HFFc6 (cell line): ENCODE data around the gene NR1I3. TPM values are rescaled to one million over a fixed set of nuclear protein-coding genes. Genes with fewer than 3 reads are reported as not detected.
A peak's percentile ranks its signal among the peaks of the same experiment; 100 is the strongest.

Experiments used
- DNase-seq: peaks from one replicate; pipeline ENCODE4 v3.0.0-alpha.2; 2018
- H3K27ac Mint-ChIP-seq: 2 replicates; pipeline ENCODE4 v1.8.0; 2020; ENCODE audit warnings: mild to moderate bottlenecking, mixed read lengths
- H3K27me3 Mint-ChIP-seq: 2 replicates; pipeline ENCODE4 v1.8.0; 2021; ENCODE audit warnings: mild to moderate bottlenecking, moderate library complexity, mixed read lengths; ENCODE audit not compliant: insufficient read depth
- H3K36me3 Mint-ChIP-seq: 2 replicates; pipeline ENCODE4 v1.8.0; 2021; ENCODE audit warnings: low read depth, mixed read lengths
- H3K4me1 Mint-ChIP-seq: 2 replicates; pipeline ENCODE4 v1.8.0; 2020; ENCODE audit warnings: low read depth, mixed read lengths
- H3K4me3 Mint-ChIP-seq: 2 replicates; pipeline ENCODE4 v1.8.0; 2020; ENCODE audit warnings: mild to moderate bottlenecking, moderate library complexity, mixed read lengths
- H3K9me3 Mint-ChIP-seq: 2 replicates; pipeline ENCODE4 v1.8.0; 2020; ENCODE audit warnings: mild to moderate bottlenecking, mixed read lengths
- total RNA-seq, 6 experiments: library from RNA; stranded (reverse); fragmentation: NEBNext Ultra II Directional; extraction: Animal tissue kit (Norgen Biotek cat#: 25700); gene quantifications; 2 replicates in 1 of 6; 3 replicates in 5 of 6; pipeline ENCODE4 v1.2.3, GENCODE V29; 2021
- TF ChIP-seq, protein P1 (sequence below): fragments of 200-600 bp; sonication (generic); IDR thresholded peaks from 2 replicates; pipeline ENCODE4 v1.5.0; 2021; ENCODE audit warnings: antibody characterized with exemption, mild to moderate bottlenecking

The NR1I3 gene
- total RNA-seq, 6 experiments from 2014 or later = not detected

- Mint-ChIP-seq H3K36me3 (peaks cover 31% of the 10 kb centered on the region), H3K27ac (peak overlapping the region; percentile 46; the same call in 1 of the 2 replicates), H3K27me3 (no peaks in the 10 kb centered on the region), H3K4me1 (peaks cover 32% of the 10 kb centered on the region), H3K9me3 (no peaks in the 10 kb centered on the region), H3K4me3 (no peak overlapping the region)
- TF ChIP-seq, protein P1, sequence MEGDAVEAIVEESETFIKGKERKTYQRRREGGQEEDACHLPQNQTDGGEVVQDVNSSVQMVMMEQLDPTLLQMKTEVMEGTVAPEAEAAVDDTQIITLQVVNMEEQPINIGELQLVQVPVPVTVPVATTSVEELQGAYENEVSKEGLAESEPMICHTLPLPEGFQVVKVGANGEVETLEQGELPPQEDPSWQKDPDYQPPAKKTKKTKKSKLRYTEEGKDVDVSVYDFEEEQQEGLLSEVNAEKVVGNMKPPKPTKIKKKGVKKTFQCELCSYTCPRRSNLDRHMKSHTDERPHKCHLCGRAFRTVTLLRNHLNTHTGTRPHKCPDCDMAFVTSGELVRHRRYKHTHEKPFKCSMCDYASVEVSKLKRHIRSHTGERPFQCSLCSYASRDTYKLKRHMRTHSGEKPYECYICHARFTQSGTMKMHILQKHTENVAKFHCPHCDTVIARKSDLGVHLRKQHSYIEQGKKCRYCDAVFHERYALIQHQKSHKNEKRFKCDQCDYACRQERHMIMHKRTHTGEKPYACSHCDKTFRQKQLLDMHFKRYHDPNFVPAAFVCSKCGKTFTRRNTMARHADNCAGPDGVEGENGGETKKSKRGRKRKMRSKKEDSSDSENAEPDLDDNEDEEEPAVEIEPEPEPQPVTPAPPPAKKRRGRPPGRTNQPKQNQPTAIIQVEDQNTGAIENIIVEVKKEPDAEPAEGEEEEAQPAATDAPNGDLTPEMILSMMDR = peak; percentile 94
- DNase-seq = peak; percentile 51
Measured at GRCh38 chr1:161209790-161210409, 28.1 kb downstream of the NR1I3 start.

DNA sequence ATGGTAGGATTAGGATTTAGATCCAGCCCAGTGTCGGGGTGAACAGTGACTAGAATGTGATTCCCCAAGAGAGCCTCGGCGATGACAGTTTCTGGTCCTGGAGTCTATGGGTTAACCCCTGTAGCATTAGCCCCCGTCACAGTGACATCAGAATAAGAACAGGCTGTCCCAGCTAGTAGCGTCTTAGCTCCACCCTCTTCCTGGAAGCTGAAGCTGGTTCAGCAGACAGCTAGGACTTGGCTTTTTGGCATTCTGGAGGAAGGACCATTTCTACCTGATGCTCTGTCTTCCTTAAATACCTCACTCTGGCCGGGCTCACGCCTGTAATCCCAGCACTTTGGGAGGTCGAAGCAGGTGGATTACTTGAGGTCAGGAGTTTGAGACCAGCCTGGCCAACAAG, 30.8 kb downstream of the NR1I3 start:
- H3K36me3 Mint-ChIP-seq = peaks cover 28% of the 10 kb centered on the region
- no peak overlapping the region for H3K4me3 Mint-ChIP-seq
- H3K27ac Mint-ChIP-seq = peak overlapping the region; percentile 28
- H3K4me1 Mint-ChIP-seq = peaks cover 45% of the 10 kb centered on the region
- H3K9me3 Mint-ChIP-seq = no peaks in the 10 kb centered on the region
- DNase-seq = no peak
- H3K27me3 Mint-ChIP-seq = no peaks in the 10 kb centered on the region
- TF ChIP-seq, protein P1 = no peak

DNA sequence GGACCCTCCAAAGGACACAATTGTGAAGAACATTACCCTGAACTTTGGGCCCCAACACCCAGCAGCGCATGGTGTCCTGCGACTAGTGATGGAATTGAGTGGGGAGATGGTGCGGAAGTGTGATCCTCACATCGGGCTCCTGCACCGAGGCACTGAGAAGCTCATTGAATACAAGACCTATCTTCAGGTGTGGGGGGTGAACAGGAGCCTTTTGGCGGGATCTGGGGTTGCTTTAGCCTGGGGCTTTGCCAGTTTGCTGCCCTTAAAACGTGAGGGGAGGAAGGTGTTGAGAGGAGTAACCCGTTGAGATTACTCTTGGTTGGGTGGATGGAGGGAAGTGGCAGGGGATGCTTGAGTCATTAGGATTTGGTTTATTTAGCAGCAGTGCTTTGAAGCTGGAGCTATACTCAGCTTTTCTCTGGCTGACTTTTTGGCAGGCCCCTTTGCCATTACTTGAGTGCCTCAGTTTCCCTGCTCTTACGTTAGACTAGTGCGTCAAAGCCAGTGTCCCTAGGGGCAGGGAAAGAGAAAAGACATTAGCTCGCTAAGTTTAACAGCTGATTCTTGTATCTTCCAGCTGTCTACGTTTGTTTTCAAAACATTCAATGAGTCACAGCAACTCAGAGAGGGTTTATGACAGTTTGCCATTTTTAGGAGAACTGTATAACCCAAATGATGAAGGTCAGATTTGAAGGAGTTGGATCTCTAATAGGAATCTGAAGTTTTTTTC, 31.4 kb downstream of the NR1I3 start:
- Mint-ChIP-seq H3K9me3 (no peaks in the 10 kb centered on the region), H3K4me1 (peaks cover 49% of the 10 kb centered on the region), H3K27me3 (no peaks in the 10 kb centered on the region), H3K4me3 (no peak overlapping the region), H3K36me3 (peaks cover 28% of the 10 kb centered on the region), H3K27ac (peak overlapping the region; percentile 28)
- TF ChIP-seq, protein P1 = no peak
- DNase-seq = no peak

DNA sequence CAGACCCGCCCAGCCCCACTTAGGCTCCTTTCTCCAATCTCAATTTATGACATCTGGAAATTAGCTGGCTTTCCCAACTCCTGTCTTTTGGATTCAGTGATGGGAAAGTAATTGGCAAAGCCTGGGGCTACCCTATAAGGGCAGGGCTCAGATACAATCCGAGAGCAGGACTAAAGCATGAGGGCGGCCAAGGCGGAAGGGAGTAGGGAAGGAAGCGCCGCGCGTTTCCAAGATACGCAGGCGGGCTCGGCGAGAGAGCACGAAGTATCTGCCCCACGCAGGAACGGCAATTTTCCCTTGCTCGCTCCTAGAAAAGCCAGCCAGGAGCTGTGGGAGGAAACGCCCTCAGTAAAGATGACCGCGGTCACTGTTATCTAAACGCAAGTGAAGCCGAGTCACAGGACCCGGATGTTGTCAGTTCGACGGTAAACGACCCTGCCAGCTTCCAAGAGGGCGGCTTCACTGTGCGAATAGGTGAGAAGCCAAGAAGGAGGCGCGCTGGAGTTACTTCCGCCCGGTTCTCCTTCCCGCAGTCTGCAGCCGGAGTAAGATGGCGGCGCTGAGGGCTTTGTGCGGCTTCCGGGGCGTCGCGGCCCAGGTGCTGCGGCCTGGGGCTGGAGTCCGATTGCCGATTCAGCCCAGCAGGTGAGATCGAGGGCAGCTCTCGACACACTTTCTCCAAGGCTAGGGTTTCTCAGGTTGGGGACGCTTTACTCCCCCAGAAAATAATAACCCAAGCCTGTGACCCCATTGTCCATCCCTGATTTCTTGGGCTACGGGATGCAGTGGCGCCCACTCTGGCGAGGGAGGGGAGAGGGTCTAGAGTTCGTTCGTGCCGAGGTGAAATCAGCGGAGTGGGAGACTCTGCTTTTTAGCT, 35.9 kb downstream of the NR1I3 start, which contains the start of gene NDUFS2:
Gene NDUFS2, plus strand, starts transcription at position 532 of the 877 bp plus-strand sequence. Its CDS starts 19 bp downstream, at position 551.
- Mint-ChIP-seq H3K27me3 (peaks cover 5% of the 10 kb centered on the region), H3K27ac (peak within 1 kb of the TSS; percentile 99), H3K36me3 (peaks cover 19% of the 10 kb centered on the region), H3K9me3 (no peaks in the 10 kb centered on the region), H3K4me3 (peak within 1 kb of the TSS; percentile 95), H3K4me1 (peaks cover 83% of the 10 kb centered on the region)
- TF ChIP-seq, protein P1 = peak; percentile 48; the same call in 1 of the 2 replicates
- peak; percentile 99 for DNase-seq
